H1 (cell line): Measurements from ENCODE around the gene PXDN. TPM values are rescaled to one million over a fixed set of nuclear protein-coding genes. Genes with fewer than 3 reads are reported as not detected.

ENCODE experiments used
- CTCF ChIA-PET: fragments of 300-600 bp; sonication (Branson Sonifier 250); formaldehyde crosslinking; loops from one replicate; lab custom pipeline; 2021; ENCODE audit not compliant: partially characterized antibody; lab: Charles Lee
- POLR2A ChIA-PET: fragments of 300-600 bp; sonication (Branson Sonifier 250); formaldehyde crosslinking; loops from one replicate; lab custom pipeline; 2021; ENCODE audit warnings: inconsistent platforms; ENCODE audit not compliant: partially characterized antibody; lab: Charles Lee
- DNase-seq, 2 experiments: peaks; one replicate each; pipeline versions ENCODE4 v3.0.0 to v3.0.0-alpha.2; 2010 to 2022; ENCODE audit warnings: low spot score in 2 of 2, low read depth in 1 of 2, mixed read lengths in 1 of 2
- FAIRE-seq: peaks from 2 replicates; lab custom pipeline; 2011; peaks lifted over from hg19 to GRCh38; lab: Jason Lieb, UNC
- H2AFZ ChIP-seq: 2 replicates; pipeline ENCODE4 v1.8.1; 2012; ENCODE audit warnings: low read length, inconsistent platforms
- H2AK5ac ChIP-seq: 2 replicates; pipeline ENCODE4 v1.6.1; 2013; ENCODE audit warnings: low read depth, low read length
- H2BK120ac ChIP-seq: replicated peaks from 2 replicates; pipeline ENCODE3; 2013; ENCODE audit warnings: low read depth, low read length, inconsistent platforms
- H2BK12ac ChIP-seq: 2 replicates; pipeline ENCODE4 v1.6.1; 2013; ENCODE audit warnings: low read depth, low read length
- H2BK15ac ChIP-seq: 2 replicates; pipeline ENCODE4 v1.6.1; 2013; ENCODE audit warnings: low read length
- H2BK20ac ChIP-seq: 2 replicates; pipeline ENCODE4 v1.6.1; 2013; ENCODE audit warnings: low read length
- H2BK5ac ChIP-seq: 2 replicates; pipeline ENCODE4 v1.6.1; 2013; ENCODE audit warnings: low read depth, low read length
- H3K14ac ChIP-seq: 2 replicates; pipeline ENCODE4 v1.6.1; 2013; ENCODE audit warnings: inconsistent platforms; ENCODE audit not compliant: insufficient read length
- H3K18ac ChIP-seq: 2 replicates; pipeline ENCODE4 v1.6.1; 2013; ENCODE audit warnings: low read length; ENCODE audit errors: extremely low read depth
- H3K23ac ChIP-seq: 2 replicates; pipeline ENCODE4 v1.6.1; 2013; ENCODE audit warnings: inconsistent platforms; ENCODE audit not compliant: insufficient read length
- H3K23me2 ChIP-seq: 2 replicates; pipeline ENCODE4 v1.6.1; 2013; ENCODE audit warnings: low read depth, low read length
- H3K27ac ChIP-seq: 2 replicates; pipeline ENCODE4 v1.6.1; 2011; ENCODE audit warnings: low read depth, low read length, inconsistent platforms
- H3K27me3 ChIP-seq, 4 experiments: replicated peaks in 1 of 4; 1 replicate in 1 of 4; 2 replicates in 3 of 4; pipeline versions ENCODE4 v1.6.1 to v1.8.1; 2011 to 2013; ENCODE audit warnings: low read length in 3 of 4, mild to moderate bottlenecking in 3 of 4, inconsistent platforms in 2 of 4, mixed read lengths in 2 of 4, moderate library complexity in 1 of 4; ENCODE audit not compliant: control insufficient read depth in 3 of 4, insufficient read depth in 3 of 4; ENCODE audit errors: extremely low read depth in 1 of 4
- H3K36me3 ChIP-seq, 4 experiments: 2 replicates each; pipeline versions ENCODE4 v1.6.1 to v1.8.1; 2011 to 2013; ENCODE audit warnings: mild to moderate bottlenecking in 4 of 4, low read length in 3 of 4, moderate library complexity in 2 of 4, control low read depth in 1 of 4, inconsistent platforms in 1 of 4; ENCODE audit not compliant: insufficient read depth in 4 of 4, control insufficient read depth in 2 of 4
- H3K4ac ChIP-seq: replicated peaks from 2 replicates; pipeline ENCODE3; 2013; ENCODE audit warnings: low read length, low read depth, mixed read lengths, inconsistent platforms; ENCODE audit not compliant: insufficient read length
- H3K4me1 ChIP-seq, 4 experiments: replicated peaks in 1 of 4; 1 replicate in 1 of 4; 2 replicates in 3 of 4; pipeline versions ENCODE4 v1.6.1 to v1.8.1; 2011 to 2013; ENCODE audit warnings: low read length in 3 of 4, inconsistent platforms in 2 of 4, mixed read lengths in 1 of 4; ENCODE audit not compliant: insufficient read depth in 4 of 4, control insufficient read depth in 3 of 4
- H3K4me2 ChIP-seq, 2 experiments: 2 replicates each; pipeline versions ENCODE4 v1.6.1 to v1.8.1; 2011 to 2013; ENCODE audit warnings: low read depth in 2 of 2, low read length in 2 of 2, control low read depth in 1 of 2, inconsistent platforms in 1 of 2, mild to moderate bottlenecking in 1 of 2; ENCODE audit not compliant: insufficient read depth in 1 of 2
- H3K4me3 ChIP-seq, 4 experiments: fragments of 200-600, 300-600 bp in 1 of 4; sonication (generic), shearing (Covaris generic), sonication (Bioruptor Twin) in 1 of 4; 2 replicates each; pipeline versions ENCODE4 v1.5.1 to v1.8.1; 2011 to 2016; ENCODE audit warnings: low read length in 4 of 4, low read depth in 3 of 4, control low read depth in 2 of 4, inconsistent platforms in 2 of 4, mild to moderate bottlenecking in 2 of 4, mixed read lengths in 1 of 4, moderate library complexity in 1 of 4; ENCODE audit not compliant: insufficient read depth in 2 of 4; ENCODE audit errors: extremely low read depth in 1 of 4
- H3K56ac ChIP-seq: replicated peaks from 2 replicates; pipeline ENCODE3; 2013; ENCODE audit warnings: low read depth, mild to moderate bottlenecking, mixed read lengths, low read length, inconsistent platforms; ENCODE audit not compliant: insufficient read length
- H3K79me1 ChIP-seq: 2 replicates; pipeline ENCODE4 v1.6.1; 2013; ENCODE audit warnings: low read depth, low read length, control low read depth
- H3K79me2 ChIP-seq, 2 experiments: 2 replicates each; pipeline versions ENCODE4 v1.6.1 to v1.8.1; 2012 to 2013; ENCODE audit warnings: low read length in 2 of 2, mild to moderate bottlenecking in 2 of 2, inconsistent platforms in 1 of 2; ENCODE audit not compliant: insufficient read depth in 2 of 2, control insufficient read depth in 1 of 2
- H3K9ac ChIP-seq, 4 experiments: replicated peaks in 1 of 4; 1 replicate in 1 of 4; 2 replicates in 3 of 4; pipeline versions ENCODE4 v1.6.1 to v1.8.1; 2011 to 2013; ENCODE audit warnings: low read depth in 3 of 4, low read length in 3 of 4, control low read depth in 2 of 4, mild to moderate bottlenecking in 2 of 4, moderate library complexity in 2 of 4, inconsistent platforms in 1 of 4; ENCODE audit errors: extremely low read depth in 1 of 4
- H3K9me3 ChIP-seq, 2 experiments: 2 replicates each; pipeline versions ENCODE4 v1.6.1 to v1.8.1; 2012 to 2013; ENCODE audit warnings: mild to moderate bottlenecking in 2 of 2, moderate library complexity in 2 of 2, control low read depth in 1 of 2, inconsistent platforms in 1 of 2, low read depth in 1 of 2, low read length in 1 of 2, mixed read lengths in 1 of 2; ENCODE audit not compliant: insufficient read depth in 2 of 2
- H4K20me1 ChIP-seq, 2 experiments: replicated peaks in 1 of 2; 2 replicates each; pipeline versions ENCODE3 to v1.8.1; 2011 to 2013; ENCODE audit warnings: inconsistent platforms in 2 of 2, low read length in 2 of 2, mild to moderate bottlenecking in 1 of 2; ENCODE audit not compliant: insufficient read depth in 2 of 2, control insufficient read depth in 1 of 2
- H4K5ac ChIP-seq: 2 replicates; pipeline ENCODE4 v1.6.1; 2013; ENCODE audit warnings: low read length, low read depth, mixed read lengths, inconsistent platforms; ENCODE audit not compliant: insufficient read length
- H4K8ac ChIP-seq: 2 replicates; pipeline ENCODE4 v1.8.0; 2013; ENCODE audit warnings: mild to moderate bottlenecking, moderate library complexity, low read length, inconsistent platforms; ENCODE audit not compliant: insufficient read depth; ENCODE audit errors: extremely low read depth
- H4K91ac ChIP-seq: replicated peaks from 2 replicates; pipeline ENCODE3; 2013; ENCODE audit warnings: low read length, mixed read lengths, inconsistent platforms; ENCODE audit not compliant: insufficient read length
- WGBS, 2 experiments: shearing (Covaris generic) in 1 of 2; methylation state at CpG; one replicate each; pipeline versions ENCODE4 v1.1.6 to v1.1.7; 2013 to 2015; ENCODE audit warnings: low lambda C conversion rate in 2 of 2, mixed read lengths in 2 of 2, inconsistent platforms in 1 of 2, low coverage in 1 of 2, missing lambda C conversion rate in 1 of 2; ENCODE audit not compliant: insufficient replicate concordance in 2 of 2, insufficient coverage in 1 of 2, insufficient read length in 1 of 2; ENCODE audit errors: extremely low coverage in 1 of 2, missing lambda C conversion rate in 1 of 2; 5-methylcytosine and 5-hydroxymethylcytosine counted together
- polyA plus RNA-seq, 7 experiments: library from polyadenylated mRNA; depleted of rRNA in 3 of 7; stranded (reverse) in 5 of 7; unstranded in 2 of 7; fragments of >200 nt in 5 of 7; fragments of 200-250 nt in 2 of 7; gene quantifications; 1 replicate in 5 of 7; 2 replicates in 1 of 7; 4 replicates in 1 of 7; pipeline versions ENCODE4 v1.2.1 to v1.2.3, GENCODE V29; 2011 to 2013; ENCODE audit warnings: missing spikeins in 2 of 7, mixed read lengths in 2 of 7
- total RNA-seq: library from RNA; stranded (reverse); fragmentation: NEBNext Ultra II Directional; extraction: Animal tissue kit (Norgen Biotek cat#: 25700); gene quantifications from 2 replicates; pipeline ENCODE4 v1.2.1, GENCODE V29; 2021

PXDN gene
- total and polyA plus RNA-seq, 2 of the 8 experiments (the other 6 are each of a cell fraction or from before 2014, with no cell fraction given) = 104 to 141 TPM

DNA sequence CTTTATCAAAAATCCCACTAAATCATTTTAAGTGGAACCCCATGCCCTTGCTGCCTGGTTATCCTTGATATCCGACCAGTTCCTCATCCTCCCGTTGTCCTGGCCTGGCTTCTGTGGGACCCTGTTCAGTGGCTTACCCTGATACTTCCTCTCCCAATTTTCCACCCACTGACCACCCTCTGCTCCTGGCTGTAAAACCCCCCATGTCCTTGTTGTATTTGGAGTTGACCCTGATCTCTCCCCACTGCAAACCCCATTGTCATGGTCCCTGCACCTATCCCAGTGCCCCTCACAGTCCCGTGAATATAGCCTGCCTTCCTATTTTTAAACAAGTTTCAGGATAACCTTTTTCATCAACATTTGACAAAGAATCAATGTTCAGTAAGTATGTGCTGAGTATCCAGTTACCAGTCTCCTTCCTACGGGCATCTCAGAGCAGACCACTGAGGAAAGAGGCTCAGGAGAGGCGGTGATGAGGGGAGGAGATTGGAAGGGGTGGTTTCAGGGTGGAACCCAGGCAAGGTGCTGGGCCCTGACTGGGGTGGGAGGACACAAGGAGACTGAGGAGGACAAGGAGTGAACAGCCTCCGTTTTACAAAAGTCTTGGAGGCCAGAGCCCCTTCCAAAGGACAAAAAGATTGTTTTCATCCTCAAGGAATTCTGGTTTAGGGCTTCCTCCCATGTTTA, 131.8 kb downstream of the PXDN start:
- Histone ChIP-seq H4K8ac (no peak overlapping the region), H3K4me3 (no peak overlapping the region), H3K27me3 (no peaks in the 10 kb centered on the region), H3K79me2 (peaks cover 0 to 6% of the 10 kb centered on the region in 2 experiments; a peak in 1 of 4 replicates), H4K20me1 (no peaks in the 10 kb centered on the region), H3K56ac (no peak overlapping the region), H3K36me3 (peaks cover 0 to 4% (median 2%) of the 10 kb centered on the region in 4 experiments; a peak in 2 of 8 replicates), H4K91ac (no peak overlapping the region), H3K4me1 (peaks cover 8 to 22% (median 15%) of the 10 kb centered on the region in 4 experiments), H3K79me1 (no peaks in the 10 kb centered on the region), H4K5ac (no peak overlapping the region), H3K27ac (no peak overlapping the region), H3K23me2 (no peaks in the 10 kb centered on the region; the same call in 1 of the 2 replicates), H2BK12ac (peak overlapping the region; percentile 55; the same call in 1 of the 2 replicates), H2BK15ac (peak overlapping the region; percentile 8; the same call in 1 of the 2 replicates), H2BK20ac (0 out of 2 replicates have a peak overlapping the region, but pooled peaks have one; percentile 43), H2BK120ac (no peak overlapping the region), H3K9ac (no peak overlapping the region), H3K4me2 (no peak overlapping the region), H3K14ac (no peak overlapping the region), H3K23ac (no peak overlapping the region), H2AFZ (no peak overlapping the region), H2BK5ac (no peak overlapping the region), H3K18ac (no peak overlapping the region; the same call in 1 of the 2 replicates), H2AK5ac (no peak overlapping the region), H3K9me3 (no peaks in the 10 kb centered on the region), H3K4ac (no peak overlapping the region)
- no peak for DNase-seq
- no peak for FAIRE-seq
- ChIA-PET CTCF (interaction anchor here (1.6 kb wide), 1 partner anchor 138 kb away, joined by 5 read pairs; no protein-coding TSS in a partner anchor), POLR2A (interaction anchor here (1.9 to 4.0 kb wide), 2 partner anchors 12 to 15 kb away, joined by 5 to 57 read pairs; no protein-coding TSS in a partner anchor)
- WGBS, 2 experiments = 89% methylated on average over 6 of the region's 6 CpGs; no CpG with 5 or more reads in 1 of the 2 experiments
